Mucosa of descending colon (tissue), 3 donors: Measurements from ENCODE around the gene EPG5. TPM values are rescaled to one million over a fixed set of nuclear protein-coding genes. Genes with fewer than 3 reads are reported as not detected.
"Not testable (repeated sequence)": the region's sequence is repeated elsewhere in the genome, so short reads cannot be mapped to it uniquely, and the experiment has no call there.

Experiments used
- ATAC-seq: fragments of 200-7000 bp; cut with Tn5 transposase; one replicate; pipeline ENCODE4 v1.9.1; 2020; ENCODE audit warnings: mild to moderate bottlenecking, moderate library complexity
- DNase-seq, 3 donors: peaks; one replicate each; pipeline ENCODE4 v3.0.0-alpha.2; 2020
- H3K36me3 ChIP-seq: fragments of 200-600 bp; one replicate; pipeline ENCODE4 v1.8.0; 2021; ENCODE audit warnings: low read depth, mild to moderate bottlenecking
- H3K4me1 ChIP-seq: fragments of 200-600 bp; one replicate; pipeline ENCODE4 v1.8.0; 2021; ENCODE audit warnings: low read depth, mild to moderate bottlenecking
- H3K4me3 ChIP-seq: fragments of 200-600 bp; one replicate; pipeline ENCODE4 v1.8.0; 2021; ENCODE audit warnings: mild to moderate bottlenecking
- H3K9me3 ChIP-seq: fragments of 200-600 bp; one replicate; pipeline ENCODE4 v1.8.0; 2021; ENCODE audit warnings: mild to moderate bottlenecking
- intact Hi-C, 2 donors: fragments of 100-400 bp; cut with DNase I in 1 of 2; cut with micrococcal nuclease in 1 of 2; formaldehyde crosslinking; loops; one replicate each; pipeline versions ENCODE4 v1.11.0 to v1.11.1; 2022; cut with DNase I, micrococcal nuclease
- total RNA-seq, 3 donors: library from RNA; stranded (reverse); fragmentation: NEBNext Ultra II Directional in 2 of 3; extraction: Animal tissue kit (Norgen Biotek cat#: 25700) in 2 of 3; gene quantifications; one replicate each; pipeline versions ENCODE4 v1.2.1 to v1.2.4, GENCODE V29; 2021 to 2023
- TF ChIP-seq, protein P1 (sequence below): fragments of 200-600 bp; IDR thresholded peaks from one replicate; pipeline ENCODE4 v1.8.0; 2022; ENCODE audit warnings: antibody characterized with exemption, mild to moderate bottlenecking
- donor health status: DM: no; HTN: no; CAD: no; lungs with moderate emphysema.
- donor health status: DM: no; HTN: no; CAD: no.
- donor health status: DM: no; HTN: yes; CAD: no.

The EPG5 gene
- total RNA-seq, 3 donors from 2014 or later, result 21.7 to 29.0 (median 25.6) TPM

GRCh38 chr18:45825258-45826044 is 141.7 kb downstream of the EPG5 start, which contains the start of gene SIGLEC15:
TSS of gene SIGLEC15 (plus strand) at chr18:45825675. CDS start at chr18:45825729, 54 bp downstream.
- ATAC-seq (no peak), DNase-seq (no peak)
- Histone ChIP-seq H3K4me1 (peaks cover 2% of the 10 kb centered on the region), H3K9me3 (no peaks in the 10 kb centered on the region), H3K36me3 (no peaks in the 10 kb centered on the region), H3K4me3 (no peak within 1 kb of the TSS)
- TF ChIP-seq, protein P1, sequence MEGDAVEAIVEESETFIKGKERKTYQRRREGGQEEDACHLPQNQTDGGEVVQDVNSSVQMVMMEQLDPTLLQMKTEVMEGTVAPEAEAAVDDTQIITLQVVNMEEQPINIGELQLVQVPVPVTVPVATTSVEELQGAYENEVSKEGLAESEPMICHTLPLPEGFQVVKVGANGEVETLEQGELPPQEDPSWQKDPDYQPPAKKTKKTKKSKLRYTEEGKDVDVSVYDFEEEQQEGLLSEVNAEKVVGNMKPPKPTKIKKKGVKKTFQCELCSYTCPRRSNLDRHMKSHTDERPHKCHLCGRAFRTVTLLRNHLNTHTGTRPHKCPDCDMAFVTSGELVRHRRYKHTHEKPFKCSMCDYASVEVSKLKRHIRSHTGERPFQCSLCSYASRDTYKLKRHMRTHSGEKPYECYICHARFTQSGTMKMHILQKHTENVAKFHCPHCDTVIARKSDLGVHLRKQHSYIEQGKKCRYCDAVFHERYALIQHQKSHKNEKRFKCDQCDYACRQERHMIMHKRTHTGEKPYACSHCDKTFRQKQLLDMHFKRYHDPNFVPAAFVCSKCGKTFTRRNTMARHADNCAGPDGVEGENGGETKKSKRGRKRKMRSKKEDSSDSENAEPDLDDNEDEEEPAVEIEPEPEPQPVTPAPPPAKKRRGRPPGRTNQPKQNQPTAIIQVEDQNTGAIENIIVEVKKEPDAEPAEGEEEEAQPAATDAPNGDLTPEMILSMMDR, result no peak
- intact Hi-C loops, result no loop called here

DNA sequence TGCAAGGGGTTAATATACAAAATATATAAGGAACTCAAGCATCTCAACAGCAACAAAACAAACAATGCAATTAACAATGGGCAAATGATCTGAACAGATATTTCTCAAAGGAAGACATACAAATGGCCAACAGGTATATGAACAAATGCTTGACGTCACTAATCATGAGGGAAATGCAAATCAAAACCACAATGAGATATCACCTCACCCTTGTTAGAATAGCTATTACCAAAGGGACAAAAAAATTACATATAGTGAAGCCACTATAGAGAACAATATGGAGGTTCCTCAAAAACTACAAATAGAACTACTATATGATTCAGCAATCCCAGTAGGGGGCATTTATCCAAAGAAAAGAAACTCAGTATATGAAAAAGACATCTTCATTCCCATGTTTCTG is 145.4 kb downstream of the EPG5 start:
- H3K9me3 ChIP-seq, result no peaks in the 10 kb centered on the region
- ATAC-seq (no peak), DNase-seq (no peak)
- no peaks in the 10 kb centered on the region for H3K4me1 ChIP-seq
- no peaks in the 10 kb centered on the region for H3K36me3 ChIP-seq
- TF ChIP-seq, protein P1, result no peak
- no peak overlapping the region for H3K4me3 ChIP-seq
- intact Hi-C loops, result no loop called here

DNA sequence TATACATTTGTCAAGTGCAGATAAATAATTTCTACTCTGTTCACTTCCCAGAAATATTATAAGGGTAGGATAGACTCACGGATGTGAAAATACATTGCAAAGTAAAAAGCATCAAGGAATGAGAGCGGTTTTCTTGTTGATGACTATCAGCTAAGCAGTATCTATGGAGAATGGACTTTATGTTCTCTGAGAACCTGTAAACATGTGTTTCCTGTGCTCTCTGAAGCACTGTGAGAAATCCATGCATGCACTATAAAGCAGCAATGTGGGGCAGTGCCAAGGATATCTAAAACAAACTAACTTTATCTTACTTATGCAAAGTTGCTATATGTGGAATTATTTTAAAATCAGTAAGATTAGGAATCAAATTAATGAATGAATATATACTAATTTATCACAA is 146.1 kb downstream of the EPG5 start:
- Histone ChIP-seq H3K4me1 (no peaks in the 10 kb centered on the region), H3K9me3 (no peaks in the 10 kb centered on the region), H3K36me3 (no peaks in the 10 kb centered on the region), H3K4me3 (no peak overlapping the region)
- DNase-seq (no peak), ATAC-seq (no peak)
- intact Hi-C loops, result no loop called here
- TF ChIP-seq, protein P1, result no peak

- no peak overlapping the region for H3K4me3 ChIP-seq
- no peak for ATAC-seq
Observed at GRCh38 chr18:45820106-45820745, 146.9 kb downstream of the EPG5 start.

GRCh38 chr18:45818765-45819164 is 148.4 kb downstream of the EPG5 start:
- H3K9me3 ChIP-seq, intact Hi-C loops, H3K4me3 ChIP-seq, DNase-seq, ATAC-seq, H3K36me3 ChIP-seq, H3K4me1 ChIP-seq: not testable (repeated sequence)

More at GRCh38 chr18:45820106-45820745, 146.9 kb downstream of the EPG5 start:
- H3K4me1 ChIP-seq, result no peaks in the 10 kb centered on the region
- no peaks in the 10 kb centered on the region for H3K36me3 ChIP-seq
- no peaks in the 10 kb centered on the region for H3K9me3 ChIP-seq
- DNase-seq, result no peak
- TF ChIP-seq, protein P1, result no peak
- intact Hi-C loops, result no loop called here

DNA sequence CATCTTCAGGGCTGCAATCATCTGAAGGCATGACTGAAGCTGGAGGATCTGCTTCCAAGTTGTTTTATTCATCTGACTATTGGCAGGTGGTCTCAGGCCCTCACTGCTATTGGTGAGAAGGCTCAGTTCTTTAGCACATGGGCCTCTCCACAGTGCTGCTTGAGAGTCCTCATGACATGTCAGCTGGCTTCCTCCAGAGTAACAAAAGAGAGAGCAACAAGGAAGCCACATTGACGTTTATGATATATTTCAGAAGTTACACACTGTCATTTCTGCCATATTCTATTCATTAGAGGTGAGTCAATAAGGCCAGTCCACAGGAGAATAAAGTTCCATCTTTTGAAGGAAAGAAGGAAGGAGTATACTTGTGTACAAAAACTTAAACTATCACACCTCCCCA is 149.6 kb downstream of the EPG5 start:
- no peak for DNase-seq
- ATAC-seq, result no peak
- intact Hi-C loops, result no loop called here

DNA sequence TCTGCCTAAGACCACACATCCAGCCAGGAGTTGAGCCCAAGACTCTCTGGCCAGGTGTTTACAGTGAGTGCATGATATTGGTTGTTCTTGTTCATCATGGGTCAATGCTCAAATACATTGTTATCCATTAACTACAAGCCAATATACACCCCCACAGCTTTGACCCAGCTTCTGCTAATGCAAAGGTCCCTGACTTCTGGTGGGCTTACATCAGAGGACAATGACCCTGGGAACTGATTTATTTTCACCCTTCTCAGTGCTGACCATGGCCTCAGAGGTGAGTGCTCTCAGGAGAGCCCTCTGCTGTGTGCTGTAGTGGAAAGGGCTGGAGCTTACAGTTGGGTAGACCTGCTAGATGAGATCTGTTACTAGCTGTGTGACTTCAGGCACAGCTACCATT is 152.4 kb downstream of the EPG5 start:
- ATAC-seq, H3K4me1 ChIP-seq, DNase-seq, H3K4me3 ChIP-seq, intact Hi-C loops, H3K9me3 ChIP-seq, H3K36me3 ChIP-seq: not testable (repeated sequence)

More for the DNA sequence above, 149.6 kb downstream of the EPG5 start:
- Histone ChIP-seq H3K9me3 (no peaks in the 10 kb centered on the region), H3K4me1 (no peaks in the 10 kb centered on the region), H3K36me3 (no peaks in the 10 kb centered on the region), H3K4me3 (no peak overlapping the region)
- TF ChIP-seq, protein P1, result no peak

- ATAC-seq, result peak; percentile 34
- H3K4me1 ChIP-seq, result not testable (repeated sequence)
- DNase-seq, result peak in 2 of 3 donors; percentile 45 to 69
Observed at GRCh38 chr18:45807144-45807543, 160.0 kb downstream of the EPG5 start.

More at GRCh38 chr18:45807144-45807543, 160.0 kb downstream of the EPG5 start:
- H3K4me3 ChIP-seq, H3K9me3 ChIP-seq, H3K36me3 ChIP-seq, intact Hi-C loops: not testable (repeated sequence)
